ENCODE measurements around the gene UBXN4.

Gene UBXN4

GRCh38 chr2:135773917-135774316 is 32.3 kb downstream of the UBXN4 start:
- DNase-seq (ENCODE audit: extremely low spot score): no peak
- TF ChIP-seq, protein P1, sequence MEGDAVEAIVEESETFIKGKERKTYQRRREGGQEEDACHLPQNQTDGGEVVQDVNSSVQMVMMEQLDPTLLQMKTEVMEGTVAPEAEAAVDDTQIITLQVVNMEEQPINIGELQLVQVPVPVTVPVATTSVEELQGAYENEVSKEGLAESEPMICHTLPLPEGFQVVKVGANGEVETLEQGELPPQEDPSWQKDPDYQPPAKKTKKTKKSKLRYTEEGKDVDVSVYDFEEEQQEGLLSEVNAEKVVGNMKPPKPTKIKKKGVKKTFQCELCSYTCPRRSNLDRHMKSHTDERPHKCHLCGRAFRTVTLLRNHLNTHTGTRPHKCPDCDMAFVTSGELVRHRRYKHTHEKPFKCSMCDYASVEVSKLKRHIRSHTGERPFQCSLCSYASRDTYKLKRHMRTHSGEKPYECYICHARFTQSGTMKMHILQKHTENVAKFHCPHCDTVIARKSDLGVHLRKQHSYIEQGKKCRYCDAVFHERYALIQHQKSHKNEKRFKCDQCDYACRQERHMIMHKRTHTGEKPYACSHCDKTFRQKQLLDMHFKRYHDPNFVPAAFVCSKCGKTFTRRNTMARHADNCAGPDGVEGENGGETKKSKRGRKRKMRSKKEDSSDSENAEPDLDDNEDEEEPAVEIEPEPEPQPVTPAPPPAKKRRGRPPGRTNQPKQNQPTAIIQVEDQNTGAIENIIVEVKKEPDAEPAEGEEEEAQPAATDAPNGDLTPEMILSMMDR (IDR thresholded peaks at IDR 0.05; ENCODE audit: control extremely low read depth, extremely low read depth, low read depth, missing control alignments): no peak
- POLR2A ChIA-PET: no interaction called here
- CTCF ChIA-PET: interaction anchor here (1.6 to 3.2 kb wide), 3 partner anchors 8 to 23 kb away, joined by 3 to 11 read pairs (median 6); no protein-coding TSS in a partner anchor

- ChIA-PET POLR2A (no interaction called here), CTCF (no interaction called here)
- no peak for DNase-seq (ENCODE audit: extremely low spot score)
- TF ChIP-seq, protein P1 (IDR thresholded peaks at IDR 0.05; ENCODE audit: control extremely low read depth, extremely low read depth, low read depth, missing control alignments): no peak
These were observed 33.8 kb downstream of the UBXN4 start for GRCh38 chr2:135775420-135775819.

DNA sequence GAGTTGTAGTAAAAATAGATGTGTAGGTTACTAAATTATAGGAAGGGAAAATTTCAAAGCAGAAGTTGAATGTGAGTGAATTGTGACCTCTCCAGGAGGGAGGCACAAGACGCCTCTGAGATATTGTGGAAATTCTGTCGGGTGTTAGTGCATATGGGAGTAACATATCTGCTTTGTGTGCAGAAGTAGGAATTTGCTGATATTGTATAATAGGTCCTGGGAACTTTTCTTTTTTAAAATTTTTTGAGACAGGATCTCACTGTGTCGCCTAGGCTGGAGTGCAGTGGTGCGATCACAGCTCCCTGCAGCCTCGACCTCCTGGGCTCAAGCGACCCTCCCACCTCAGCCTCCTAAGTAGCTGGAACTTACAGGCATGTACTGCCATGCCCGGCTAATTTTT is 34.7 kb downstream of the UBXN4 start:
- POLR2A ChIA-PET: no interaction called here
- TF ChIP-seq, protein P1 (IDR thresholded peaks at IDR 0.05; ENCODE audit: control extremely low read depth, extremely low read depth, low read depth, missing control alignments): no peak
- DNase-seq (ENCODE audit: extremely low spot score): no peak
- CTCF ChIA-PET: interaction anchor here (1.0 kb wide), 1 partner anchor 9 kb away, joined by 3 read pairs; no protein-coding TSS in a partner anchor

DNA sequence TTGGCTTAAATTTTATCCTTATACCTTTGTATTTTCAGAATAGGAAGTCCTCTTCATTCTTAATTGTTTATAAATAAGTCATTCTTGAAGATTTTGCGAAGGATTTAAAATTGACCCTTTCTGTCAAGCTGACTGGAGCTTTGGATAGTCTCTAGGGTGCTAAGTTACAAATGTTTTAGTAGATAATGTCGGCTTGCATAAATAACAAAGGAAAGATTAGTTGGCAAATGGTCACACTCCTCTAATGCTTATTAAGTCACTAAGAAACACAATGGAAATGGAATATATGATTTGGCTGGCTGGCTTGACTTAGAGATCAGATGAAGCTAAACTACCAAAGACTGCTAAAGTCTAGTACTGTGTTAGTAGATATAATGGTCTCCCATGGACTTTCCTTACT is 40.6 kb downstream of the UBXN4 start:
- ChIA-PET POLR2A (no interaction called here), CTCF (interaction anchor here (1.0 to 13.4 kb wide), 4 partner anchors 9 to 20 kb away, joined by 3 to 110 read pairs (median 7); no protein-coding TSS in a partner anchor)
- DNase-seq (ENCODE audit: extremely low spot score): no peak
- TF ChIP-seq, protein P1 (IDR thresholded peaks at IDR 0.05; ENCODE audit: control extremely low read depth, extremely low read depth, low read depth, missing control alignments): no peak

DNA sequence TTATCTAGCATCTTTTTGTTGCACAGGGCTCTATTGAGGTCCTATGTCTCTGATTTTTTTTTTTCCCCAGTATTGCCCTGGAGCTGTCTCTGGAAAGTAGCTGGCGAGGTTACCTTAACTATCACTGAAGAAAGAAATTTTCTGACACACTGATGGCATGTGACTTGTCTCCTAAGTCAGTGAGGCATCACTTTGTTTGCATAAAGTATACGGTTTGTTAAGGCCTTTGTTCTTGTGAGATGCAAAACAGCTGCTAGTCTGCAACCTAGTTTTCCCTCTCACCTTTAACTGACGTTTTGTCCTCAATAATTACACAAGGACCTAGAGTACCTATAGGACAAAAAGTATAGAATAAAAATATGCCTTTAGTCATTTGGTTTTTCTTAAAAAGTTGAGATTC is 41.8 kb downstream of the UBXN4 start:
- no peak for DNase-seq (ENCODE audit: extremely low spot score)
- CTCF ChIA-PET: interaction anchor here (2.5 to 13.4 kb wide), 4 partner anchors 8 to 39 kb away, joined by 6 to 110 read pairs (median 11); no protein-coding TSS in a partner anchor
- TF ChIP-seq, protein P1 (IDR thresholded peaks at IDR 0.05; ENCODE audit: control extremely low read depth, extremely low read depth, low read depth, missing control alignments): no peak
- POLR2A ChIA-PET: no interaction called here

GRCh38 chr2:135785032-135785431 is 43.4 kb downstream of the UBXN4 start:
- ChIA-PET POLR2A (no interaction called here), CTCF (interaction anchor here (1.0 to 13.4 kb wide), 7 partner anchors 9 to 58 kb away, joined by 3 to 110 read pairs (median 6); no protein-coding TSS in a partner anchor)
- no peak for DNase-seq (ENCODE audit: extremely low spot score)

More at GRCh38 chr2:135785032-135785431, 43.4 kb downstream of the UBXN4 start:
- TF ChIP-seq, protein P1 (IDR thresholded peaks at IDR 0.05; ENCODE audit: control extremely low read depth, extremely low read depth, low read depth, missing control alignments): no peak
